HEK293 (cell line): ENCODE data around the gene CYP24A1.

Experiments
- AEBP2 ChIP-seq: fragments of 450-650 bp; formaldehyde crosslinking; IDR thresholded peaks from 2 replicates; pipeline ENCODE4 v1.5.1; 2016; ENCODE audit warnings: missing biosample characterization, missing genetic modification characterization, borderline replicate concordance
- CTCF ChIP-seq: fragments of 450-650 bp; formaldehyde crosslinking; IDR thresholded peaks from 2 replicates; pipeline ENCODE4 v1.5.1; 2016; ENCODE audit warnings: missing biosample characterization, missing genetic modification characterization
- ZNF658 ChIP-seq: fragments of 450-650 bp; formaldehyde crosslinking; IDR thresholded peaks from 2 replicates; pipeline ENCODE4; 2016; ENCODE audit warnings: missing biosample characterization, missing genetic modification characterization

GRCh38 chr20:54137115-54137514 lies 36.7 kb downstream of the CYP24A1 start:
- no peak for TF ChIP-seq CTCF
- TF ChIP-seq ZNF658 = no peak
- no peak for TF ChIP-seq AEBP2 (tag by site-specific recombination)
